Activated CD8-positive, alpha-beta memory T cell treated with anti-CD3 and anti-CD28 coated beads for 24 hours (primary cell): Measurements from ENCODE around the gene ASB4.
"Not testable (repeated sequence)": the region's sequence is repeated elsewhere in the genome, so short reads cannot be mapped to it uniquely, and the experiment has no call there.

Experiments used
- DNase-seq: peaks from one replicate; pipeline ENCODE4 v3.0.0-alpha.2; 2020

ASB4 gene

GRCh38 chr7:95485391-95486123, at the start of gene ASB4:
Gene ASB4 (plus strand): TSS chr7:95485943. CDS start chr7:95485972, 29 bp downstream.
- no peak for DNase-seq

GRCh38 chr7:95436407-95436806, 49.3 kb upstream of the ASB4 start:
- no peak for DNase-seq

GRCh38 chr7:95440394-95441038, 45.2 kb upstream of the ASB4 start:
- no peak for DNase-seq

GRCh38 chr7:95441042-95441823, 44.5 kb upstream of the ASB4 start:
- DNase-seq = no peak

- no peak for DNase-seq
Measured at GRCh38 chr7:95444796-95445195, 40.9 kb upstream of the ASB4 start.

- DNase-seq = no peak
Measured at GRCh38 chr7:95446618-95447017, 39.1 kb upstream of the ASB4 start.

- no peak for DNase-seq
Measured at GRCh38 chr7:95454438-95455045, 31.2 kb upstream of the ASB4 start.

- DNase-seq = no peak
Measured at GRCh38 chr7:95457947-95458346, 27.8 kb upstream of the ASB4 start.

- not testable (repeated sequence) for DNase-seq
Measured at GRCh38 chr7:95460653-95461052, 25.1 kb upstream of the ASB4 start.

- DNase-seq = no peak
Measured at GRCh38 chr7:95467912-95468607, 17.7 kb upstream of the ASB4 start.

GRCh38 chr7:95469187-95469586, 16.6 kb upstream of the ASB4 start:
- no peak for DNase-seq

GRCh38 chr7:95469848-95470247, 15.9 kb upstream of the ASB4 start:
- DNase-seq = no peak

- no peak for DNase-seq
Measured at GRCh38 chr7:95470452-95470851, 15.3 kb upstream of the ASB4 start.

GRCh38 chr7:95471071-95471470, 14.7 kb upstream of the ASB4 start:
- no peak for DNase-seq

GRCh38 chr7:95472581-95473161, 13.1 kb upstream of the ASB4 start:
- DNase-seq = no peak

GRCh38 chr7:95473276-95473985, 12.3 kb upstream of the ASB4 start:
- no peak for DNase-seq

GRCh38 chr7:95476072-95476847, 9.5 kb upstream of the ASB4 start:
- DNase-seq = no peak

- peak; percentile 62 for DNase-seq
Measured at GRCh38 chr7:95476904-95477594, 8.7 kb upstream of the ASB4 start.

GRCh38 chr7:95478272-95479037, 7.3 kb upstream of the ASB4 start:
- DNase-seq = no peak
